Smooth muscle cell (in vitro differentiated cells): Measurements from ENCODE around the gene FBXO28. TPM values are rescaled to one million over a fixed set of nuclear protein-coding genes. Genes with fewer than 3 reads are reported as not detected.

ENCODE experiments used
- DNase-seq: peaks from one replicate; lab custom pipeline; 2025; ENCODE audit not compliant: unreplicated experiment; lab: John Stamatoyannopoulos, UW
- H2AFZ ChIP-seq: fragments of 200-600 bp; sonication (generic); 2 replicates; pipeline ENCODE4 v1.6.0; 2016; ENCODE audit warnings: antibody characterized with exemption, low read depth, mild to moderate bottlenecking
- H3F3A ChIP-seq: fragments of 200-600 bp; sonication (generic); 2 replicates; pipeline ENCODE4 v1.6.0; 2017; ENCODE audit warnings: antibody characterized with exemption, low read depth
- H3K27ac ChIP-seq: fragments of 200-600 bp; sonication (generic); 2 replicates; pipeline ENCODE4 v1.5.1; 2016; ENCODE audit warnings: low read depth, mild to moderate bottlenecking
- H3K27me3 ChIP-seq: fragments of 200-600 bp; sonication (generic); 2 replicates; pipeline ENCODE4 v1.6.1; 2016; ENCODE audit warnings: low read depth, mild to moderate bottlenecking
- H3K36me3 ChIP-seq: fragments of 200-600 bp; sonication (generic); 2 replicates; pipeline ENCODE4 v1.5.1; 2016; ENCODE audit warnings: low read depth
- H3K4me1 ChIP-seq: fragments of 200-600 bp; sonication (generic); 2 replicates; pipeline ENCODE4 v1.5.1; 2016; ENCODE audit warnings: low read depth
- H3K4me2 ChIP-seq: fragments of 200-600 bp; sonication (generic); 2 replicates; pipeline ENCODE4 v1.6.0; 2016; ENCODE audit warnings: mild to moderate bottlenecking
- H3K4me3 ChIP-seq: fragments of 200-600 bp; sonication (generic); 2 replicates; pipeline ENCODE4 v1.5.1; 2016; ENCODE audit warnings: mild to moderate bottlenecking
- H3K79me2 ChIP-seq: fragments of 200-600 bp; sonication (generic); 2 replicates; pipeline ENCODE4 v1.6.0; 2016; ENCODE audit warnings: low read depth, mild to moderate bottlenecking
- H3K9ac ChIP-seq: fragments of 200-600 bp; sonication (generic); 2 replicates; pipeline ENCODE4 v1.6.0; 2016; ENCODE audit warnings: low read depth
- H3K9me3 ChIP-seq: fragments of 200-600 bp; sonication (generic); replicated peaks from 2 replicates; pipeline ENCODE4 v1.5.1; 2016; ENCODE audit warnings: low read depth
- H4K20me1 ChIP-seq: fragments of 200-600 bp; sonication (generic); 2 replicates; pipeline ENCODE4 v1.6.0; 2016; ENCODE audit warnings: low read depth
- CTCF ChIP-seq: fragments of 200-600 bp; sonication (generic); IDR thresholded peaks from 2 replicates; pipeline ENCODE4 v1.5.1; 2017; ENCODE audit warnings: borderline replicate concordance, mild to moderate bottlenecking, antibody characterized with exemption; ENCODE audit not compliant: insufficient read depth, poor library complexity, severe bottlenecking
- WGBS: methylation state at CpG from one replicate; pipeline ENCODE4 v1.1.7; 2016; ENCODE audit warnings: low lambda C conversion rate; 5-methylcytosine and 5-hydroxymethylcytosine counted together
- polyA plus RNA-seq: library from polyadenylated mRNA; unstranded; fragments of >200 nt; fragmentation: Nextera tagmentation; extraction: Ambion mirVana; gene quantifications from 2 replicates; pipeline ENCODE4 v1.2.1, GENCODE V29; 2016
- total RNA-seq: library from RNA; depleted of rRNA; stranded (reverse); fragments of >200 nt; gene quantifications from 2 replicates; pipeline ENCODE4 v1.2.3, GENCODE V29; 2014

Gene FBXO28
- total and polyA plus RNA-seq, 2 experiments from 2014 or later, result 9.6 to 37.0 TPM

GRCh38 chr1:224192082-224192788 is 78.3 kb downstream of the FBXO28 start:
- peaks cover 63% of the 10 kb centered on the region for H4K20me1 ChIP-seq
- no peaks in the 10 kb centered on the region for H3K9me3 ChIP-seq
- H3K27me3 ChIP-seq, result no peaks in the 10 kb centered on the region
- H3K27ac ChIP-seq, result no peak overlapping the region
- H3K36me3 ChIP-seq, result peaks cover 5% of the 10 kb centered on the region
- peaks cover 46% of the 10 kb centered on the region for H3K79me2 ChIP-seq
- no peaks in the 10 kb centered on the region for H3F3A ChIP-seq
- no peak overlapping the region for H3K9ac ChIP-seq
- no peak for DNase-seq
- H3K4me2 ChIP-seq, result no peak overlapping the region
- TF ChIP-seq CTCF, result no peak
- H3K4me1 ChIP-seq, result no peaks in the 10 kb centered on the region
- no peak overlapping the region for H2AFZ ChIP-seq
- H3K4me3 ChIP-seq, result no peak overlapping the region
- WGBS, result 95% methylated on average over 5 of the region's 5 CpGs

DNA sequence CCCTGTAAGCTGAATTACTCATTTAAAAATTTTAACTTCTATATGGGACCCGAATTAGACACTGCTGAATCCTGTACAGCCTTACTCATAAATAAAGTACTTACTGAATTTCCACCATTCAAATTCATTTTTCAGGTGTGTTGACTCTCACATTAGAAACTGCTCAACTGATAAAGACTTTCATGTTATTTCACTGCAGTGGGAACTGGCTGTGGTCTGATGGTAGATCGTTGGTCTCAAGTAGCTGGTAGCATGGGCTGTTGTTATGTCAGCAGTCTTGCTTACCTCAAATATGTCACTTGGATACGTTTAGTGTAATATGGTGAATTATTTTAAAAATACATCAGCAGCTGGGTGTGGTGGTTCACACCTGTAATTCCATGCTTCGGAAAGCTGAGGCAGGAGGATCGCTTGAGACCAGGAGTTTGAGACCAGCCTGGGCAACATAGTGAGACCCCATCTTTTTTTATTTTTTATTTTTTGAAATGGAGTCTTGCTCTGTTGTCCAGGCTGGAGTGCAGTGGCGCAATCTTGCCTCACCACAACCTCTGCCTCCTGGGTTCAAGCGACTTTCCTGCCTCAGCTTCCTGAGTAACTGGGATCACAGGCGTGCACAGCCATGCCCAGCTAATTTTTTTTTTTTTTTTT is 79.5 kb downstream of the FBXO28 start:
- WGBS, result 99% methylated on average over 8 of the region's 8 CpGs
- DNase-seq, result no peak
- H3K27ac ChIP-seq, result no peak overlapping the region
- H3K79me2 ChIP-seq, result peaks cover 34% of the 10 kb centered on the region
- H4K20me1 ChIP-seq, result peaks cover 51% of the 10 kb centered on the region
- no peaks in the 10 kb centered on the region for H3K4me1 ChIP-seq
- no peak overlapping the region for H3K4me3 ChIP-seq
- no peak overlapping the region for H2AFZ ChIP-seq
- H3K36me3 ChIP-seq, result peaks cover 5% of the 10 kb centered on the region
- no peaks in the 10 kb centered on the region for H3F3A ChIP-seq
- no peak overlapping the region for H3K9ac ChIP-seq
- H3K4me2 ChIP-seq, result no peak overlapping the region
- H3K9me3 ChIP-seq, result no peaks in the 10 kb centered on the region
- no peaks in the 10 kb centered on the region for H3K27me3 ChIP-seq
- no peak for TF ChIP-seq CTCF

DNA sequence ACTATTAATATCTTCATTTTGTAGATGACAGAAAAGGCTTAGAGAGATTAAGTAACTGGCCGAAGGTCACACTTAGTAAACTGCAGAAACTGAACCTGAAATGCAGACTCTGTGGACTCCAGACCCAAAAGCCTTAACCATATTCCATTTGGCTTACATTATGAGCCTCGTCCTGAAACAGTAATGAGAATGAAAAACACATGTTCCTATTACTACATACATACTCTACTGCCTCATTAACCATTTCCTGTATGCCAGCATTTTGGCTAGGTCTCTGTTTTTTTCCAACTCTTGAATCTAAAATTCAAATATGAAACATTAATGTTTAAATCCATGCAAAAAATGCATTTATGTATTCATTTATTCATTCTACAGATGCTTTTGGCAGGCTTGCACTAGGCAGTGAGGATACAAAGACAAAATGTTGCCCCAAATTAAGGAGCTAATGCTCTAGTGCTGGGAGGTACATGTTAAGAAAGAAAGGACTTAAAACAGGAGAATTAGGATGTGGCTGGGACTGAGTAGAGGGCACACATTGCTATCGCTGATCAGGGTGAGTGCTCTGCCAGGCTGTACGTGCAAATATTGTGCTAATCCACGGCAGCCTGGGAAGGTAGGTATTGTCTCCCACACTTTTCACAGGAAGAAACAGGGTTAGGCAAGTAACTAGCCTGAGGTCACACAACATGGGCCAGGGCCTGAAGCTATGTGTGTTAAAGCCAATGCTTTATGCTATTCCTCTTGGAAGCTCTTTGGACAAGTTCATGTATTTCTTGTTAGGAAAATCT is 83.1 kb downstream of the FBXO28 start:
- 74% methylated on average over 5 of the region's 5 CpGs for WGBS
- no peak overlapping the region for H3K27ac ChIP-seq
- no peaks in the 10 kb centered on the region for H3K9me3 ChIP-seq
- H4K20me1 ChIP-seq, result peaks cover 15% of the 10 kb centered on the region
- no peak for TF ChIP-seq CTCF
- H3K4me3 ChIP-seq, result no peak overlapping the region
- no peak overlapping the region for H2AFZ ChIP-seq
- no peak for DNase-seq
- no peaks in the 10 kb centered on the region for H3K4me1 ChIP-seq
- peaks cover 5% of the 10 kb centered on the region for H3K36me3 ChIP-seq
- no peak overlapping the region for H3K9ac ChIP-seq
- no peak overlapping the region for H3K4me2 ChIP-seq
- H3F3A ChIP-seq, result no peaks in the 10 kb centered on the region
- no peaks in the 10 kb centered on the region for H3K27me3 ChIP-seq
- no peaks in the 10 kb centered on the region for H3K79me2 ChIP-seq
